Measurements from ENCODE around the gene MKLN1.

- TF ChIP-seq, protein P1, sequence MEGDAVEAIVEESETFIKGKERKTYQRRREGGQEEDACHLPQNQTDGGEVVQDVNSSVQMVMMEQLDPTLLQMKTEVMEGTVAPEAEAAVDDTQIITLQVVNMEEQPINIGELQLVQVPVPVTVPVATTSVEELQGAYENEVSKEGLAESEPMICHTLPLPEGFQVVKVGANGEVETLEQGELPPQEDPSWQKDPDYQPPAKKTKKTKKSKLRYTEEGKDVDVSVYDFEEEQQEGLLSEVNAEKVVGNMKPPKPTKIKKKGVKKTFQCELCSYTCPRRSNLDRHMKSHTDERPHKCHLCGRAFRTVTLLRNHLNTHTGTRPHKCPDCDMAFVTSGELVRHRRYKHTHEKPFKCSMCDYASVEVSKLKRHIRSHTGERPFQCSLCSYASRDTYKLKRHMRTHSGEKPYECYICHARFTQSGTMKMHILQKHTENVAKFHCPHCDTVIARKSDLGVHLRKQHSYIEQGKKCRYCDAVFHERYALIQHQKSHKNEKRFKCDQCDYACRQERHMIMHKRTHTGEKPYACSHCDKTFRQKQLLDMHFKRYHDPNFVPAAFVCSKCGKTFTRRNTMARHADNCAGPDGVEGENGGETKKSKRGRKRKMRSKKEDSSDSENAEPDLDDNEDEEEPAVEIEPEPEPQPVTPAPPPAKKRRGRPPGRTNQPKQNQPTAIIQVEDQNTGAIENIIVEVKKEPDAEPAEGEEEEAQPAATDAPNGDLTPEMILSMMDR (conservative IDR thresholded peaks at IDR 0.05; ENCODE audit: low read length): no peak
- TF ChIP-seq EZH2phosphoT487 (IDR thresholded peaks at IDR 0.05; ENCODE audit: borderline replicate concordance, low read depth, low read length): no peak
Measured at GRCh38 chr7:131443496-131443895, 115.8 kb downstream of the MKLN1 start.
